Ascending aorta (tissue), 2 donors: ENCODE measurements around the gene GAP43. TPM values are rescaled to one million over a fixed set of nuclear protein-coding genes. Genes with fewer than 3 reads are reported as not detected.

Experiments
- DNase-seq, 2 donors: peaks; one replicate each; pipeline ENCODE4 v3.0.0-alpha.2; 2019; ENCODE audit warnings: low spot score in 2 of 2
- H3K27ac ChIP-seq, 2 donors: fragments of 200-600 bp; sonication (generic); one replicate each; pipeline ENCODE4 v1.5.1; 2016 to 2017; ENCODE audit warnings: mild to moderate bottlenecking in 1 of 2
- H3K27me3 ChIP-seq: fragments of 200-600 bp; sonication (generic); one replicate; pipeline ENCODE4 v1.5.1; 2017
- H3K36me3 ChIP-seq, 2 donors: fragments of 200-600 bp; sonication (generic); one replicate each; pipeline ENCODE4 v1.5.1; 2016
- H3K4me1 ChIP-seq, 2 donors: fragments of 200-600 bp; sonication (generic); one replicate each; pipeline ENCODE4 v1.5.1; 2016 to 2017; ENCODE audit warnings: mild to moderate bottlenecking in 1 of 2
- H3K4me3 ChIP-seq, 2 donors: fragments of 200-600 bp; sonication (generic); one replicate each; pipeline ENCODE4 v1.5.1; 2016 to 2017; ENCODE audit warnings: mild to moderate bottlenecking in 1 of 2
- H3K9me3 ChIP-seq, 2 donors: fragments of 200-600 bp; sonication (generic); one replicate each; pipeline ENCODE4 v1.5.1; 2016
- intact Hi-C: fragments of 100-400 bp; cut with DNase I; formaldehyde crosslinking; loops from one replicate; pipeline ENCODE4 v1.15.1; 2023
- total RNA-seq: library from RNA; depleted of rRNA; stranded (reverse); fragments of >200 nt; gene quantifications from one replicate; pipeline ENCODE4 v1.1.0, GENCODE V29; 2016
- TF ChIP-seq, protein P1 (sequence below), 3 experiments: fragments of 200-600 bp in 2 of 3; fragments of 450-650 bp in 1 of 3; sonication (generic) in 2 of 3; IDR thresholded peaks; one replicate each; pipeline ENCODE4 v1.5.1; 2016 to 2019; ENCODE audit warnings: antibody characterized with exemption in 3 of 3, mild to moderate bottlenecking in 1 of 3, moderate library complexity in 1 of 3

The GAP43 gene
- total RNA-seq, 1 donor from 2014 or later: 0.21 TPM

DNA sequence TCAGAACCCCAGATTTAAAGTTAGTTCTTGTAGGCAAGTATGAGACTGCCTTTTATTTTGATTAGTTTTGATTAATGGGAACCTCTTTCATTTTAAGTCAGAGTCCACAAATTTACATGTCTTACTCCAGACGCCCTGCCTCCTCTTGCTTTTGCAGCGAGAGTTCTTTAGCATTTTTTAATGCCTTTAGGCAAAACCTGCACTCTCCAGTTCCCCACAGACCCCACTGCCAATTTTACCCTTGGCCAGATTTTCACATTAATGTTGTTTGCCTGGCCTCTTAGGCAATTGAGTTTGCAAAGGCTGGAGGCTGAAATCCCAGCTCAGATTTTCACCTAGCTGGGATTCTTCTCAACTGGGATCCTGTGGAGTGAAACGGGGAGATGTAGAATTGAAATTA lies 85.8 kb downstream of the GAP43 start:
- H3K4me3 ChIP-seq: no peak overlapping the region
- no peaks in the 10 kb centered on the region for H3K4me1 ChIP-seq
- intact Hi-C loops: loop anchor here (5.0 to 10.0 kb wide), 2 partner anchors 52 to 1324 kb away; no protein-coding TSS in a partner anchor
- H3K9me3 ChIP-seq: no peaks in the 10 kb centered on the region
- H3K27me3 ChIP-seq: no peaks in the 10 kb centered on the region
- TF ChIP-seq, protein P1, sequence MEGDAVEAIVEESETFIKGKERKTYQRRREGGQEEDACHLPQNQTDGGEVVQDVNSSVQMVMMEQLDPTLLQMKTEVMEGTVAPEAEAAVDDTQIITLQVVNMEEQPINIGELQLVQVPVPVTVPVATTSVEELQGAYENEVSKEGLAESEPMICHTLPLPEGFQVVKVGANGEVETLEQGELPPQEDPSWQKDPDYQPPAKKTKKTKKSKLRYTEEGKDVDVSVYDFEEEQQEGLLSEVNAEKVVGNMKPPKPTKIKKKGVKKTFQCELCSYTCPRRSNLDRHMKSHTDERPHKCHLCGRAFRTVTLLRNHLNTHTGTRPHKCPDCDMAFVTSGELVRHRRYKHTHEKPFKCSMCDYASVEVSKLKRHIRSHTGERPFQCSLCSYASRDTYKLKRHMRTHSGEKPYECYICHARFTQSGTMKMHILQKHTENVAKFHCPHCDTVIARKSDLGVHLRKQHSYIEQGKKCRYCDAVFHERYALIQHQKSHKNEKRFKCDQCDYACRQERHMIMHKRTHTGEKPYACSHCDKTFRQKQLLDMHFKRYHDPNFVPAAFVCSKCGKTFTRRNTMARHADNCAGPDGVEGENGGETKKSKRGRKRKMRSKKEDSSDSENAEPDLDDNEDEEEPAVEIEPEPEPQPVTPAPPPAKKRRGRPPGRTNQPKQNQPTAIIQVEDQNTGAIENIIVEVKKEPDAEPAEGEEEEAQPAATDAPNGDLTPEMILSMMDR (IDR thresholded peaks at IDR 0.05): no peak
- DNase-seq: no peak
- no peak overlapping the region for H3K27ac ChIP-seq
- H3K36me3 ChIP-seq: no peaks in the 10 kb centered on the region

DNA sequence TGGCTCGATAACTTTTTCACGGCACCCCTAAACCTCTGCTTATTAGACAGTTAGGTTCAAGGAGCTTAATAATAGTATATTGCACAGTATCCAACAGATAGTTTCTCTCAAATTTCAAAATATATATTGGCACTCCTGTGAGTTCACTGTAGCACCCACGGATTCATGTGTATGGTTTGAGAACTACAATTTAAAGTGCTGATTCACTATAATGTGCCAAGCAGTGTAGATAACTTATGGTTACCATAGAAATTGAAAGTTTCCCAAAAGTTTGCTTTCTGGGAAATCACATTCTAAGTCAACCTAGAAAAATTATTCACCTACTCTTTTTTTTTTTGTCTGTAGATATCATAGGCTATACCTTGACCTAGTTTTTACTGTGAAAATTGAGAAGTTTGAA lies 86.6 kb downstream of the GAP43 start:
- intact Hi-C loops: loop anchor here (5.0 to 10.0 kb wide), 2 partner anchors 53 to 1325 kb away; no protein-coding TSS in a partner anchor
- H3K27ac ChIP-seq: no peak overlapping the region
- no peaks in the 10 kb centered on the region for H3K36me3 ChIP-seq
- TF ChIP-seq, protein P1 (IDR thresholded peaks at IDR 0.05): no peak
- H3K4me1 ChIP-seq: no peaks in the 10 kb centered on the region
- no peak for DNase-seq
- H3K4me3 ChIP-seq: no peak overlapping the region
- H3K27me3 ChIP-seq: no peaks in the 10 kb centered on the region
- no peaks in the 10 kb centered on the region for H3K9me3 ChIP-seq

DNA sequence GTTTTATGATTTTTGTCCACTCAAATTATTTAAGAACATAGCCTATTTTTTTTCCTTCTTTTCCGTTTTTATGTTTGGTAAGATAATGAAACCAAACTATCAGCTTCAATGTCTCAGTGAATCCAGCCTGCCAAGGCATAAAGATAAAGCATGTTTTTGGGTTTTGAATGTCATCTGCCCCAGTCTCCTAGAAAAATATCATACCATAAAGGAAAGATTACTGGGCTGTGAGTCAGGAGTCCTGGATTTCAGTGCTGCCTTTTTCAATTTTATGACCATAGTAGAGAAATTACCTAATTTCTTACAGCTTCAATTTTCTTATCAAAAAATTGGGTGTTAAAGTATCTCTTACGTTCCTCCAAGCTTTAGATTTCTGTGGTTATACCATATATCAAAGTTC lies 87.5 kb downstream of the GAP43 start:
- H3K9me3 ChIP-seq: no peaks in the 10 kb centered on the region
- no peak overlapping the region for H3K27ac ChIP-seq
- intact Hi-C loops: no loop called here
- TF ChIP-seq, protein P1 (IDR thresholded peaks at IDR 0.05): no peak
- peak overlapping the region in 1 of 2 donors; percentile 25 for H3K4me3 ChIP-seq
- H3K36me3 ChIP-seq: no peaks in the 10 kb centered on the region
- H3K4me1 ChIP-seq: no peaks in the 10 kb centered on the region
- no peaks in the 10 kb centered on the region for H3K27me3 ChIP-seq
- DNase-seq: no peak

DNA sequence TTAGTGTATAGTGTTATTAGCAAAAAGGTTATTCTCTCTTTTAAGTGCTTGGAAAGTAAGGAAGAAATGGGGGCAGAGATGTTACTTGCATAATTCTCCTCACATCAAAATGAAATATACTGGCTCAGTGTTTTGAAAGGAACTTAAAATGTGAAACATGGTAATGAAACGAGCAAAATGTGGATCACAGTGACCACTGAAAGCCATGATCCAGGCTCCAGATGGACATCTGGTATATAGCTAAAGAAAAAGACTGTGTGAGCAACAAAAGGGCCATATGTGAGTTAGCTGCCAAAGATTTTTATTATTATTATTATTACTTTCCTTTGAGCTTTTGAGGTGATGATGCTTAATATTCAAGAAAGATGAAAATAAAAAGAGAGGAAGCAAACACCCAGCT lies 89.6 kb downstream of the GAP43 start:
- intact Hi-C loops: no loop called here

DNA sequence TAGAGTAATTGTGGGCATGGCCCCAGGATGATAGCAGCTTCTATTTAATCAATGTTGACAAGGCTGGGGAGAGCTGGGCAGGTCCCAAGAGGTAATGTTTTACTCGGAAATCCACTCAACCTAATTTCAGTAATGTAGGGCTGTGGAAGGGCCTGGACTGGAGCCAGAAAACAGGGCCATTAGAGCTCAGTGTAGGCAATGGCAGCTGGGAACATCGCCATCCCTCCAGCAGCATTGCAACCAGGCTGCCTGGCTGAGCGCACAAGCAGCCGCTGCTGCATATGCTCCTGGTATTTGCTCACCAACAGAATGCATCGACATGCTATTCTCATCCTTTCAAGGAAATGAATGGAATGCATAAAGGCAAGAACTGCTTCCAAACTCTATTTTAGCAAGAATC lies 90.0 kb downstream of the GAP43 start:
- TF ChIP-seq, protein P1 (IDR thresholded peaks at IDR 0.05): no peak
- intact Hi-C loops: no loop called here
- H3K27ac ChIP-seq: no peak overlapping the region
- no peaks in the 10 kb centered on the region for H3K9me3 ChIP-seq
- no peaks in the 10 kb centered on the region for H3K36me3 ChIP-seq
- no peak for DNase-seq
- H3K27me3 ChIP-seq: no peaks in the 10 kb centered on the region
- H3K4me3 ChIP-seq: no peak overlapping the region
- H3K4me1 ChIP-seq: no peaks in the 10 kb centered on the region

More for the DNA sequence above, 89.6 kb downstream of the GAP43 start:
- no peaks in the 10 kb centered on the region for H3K36me3 ChIP-seq
- H3K27ac ChIP-seq: no peak overlapping the region
- no peaks in the 10 kb centered on the region for H3K4me1 ChIP-seq
- DNase-seq: no peak
- H3K9me3 ChIP-seq: no peaks in the 10 kb centered on the region
- no peak overlapping the region for H3K4me3 ChIP-seq
- H3K27me3 ChIP-seq: no peaks in the 10 kb centered on the region
- TF ChIP-seq, protein P1 (IDR thresholded peaks at IDR 0.05): no peak

DNA sequence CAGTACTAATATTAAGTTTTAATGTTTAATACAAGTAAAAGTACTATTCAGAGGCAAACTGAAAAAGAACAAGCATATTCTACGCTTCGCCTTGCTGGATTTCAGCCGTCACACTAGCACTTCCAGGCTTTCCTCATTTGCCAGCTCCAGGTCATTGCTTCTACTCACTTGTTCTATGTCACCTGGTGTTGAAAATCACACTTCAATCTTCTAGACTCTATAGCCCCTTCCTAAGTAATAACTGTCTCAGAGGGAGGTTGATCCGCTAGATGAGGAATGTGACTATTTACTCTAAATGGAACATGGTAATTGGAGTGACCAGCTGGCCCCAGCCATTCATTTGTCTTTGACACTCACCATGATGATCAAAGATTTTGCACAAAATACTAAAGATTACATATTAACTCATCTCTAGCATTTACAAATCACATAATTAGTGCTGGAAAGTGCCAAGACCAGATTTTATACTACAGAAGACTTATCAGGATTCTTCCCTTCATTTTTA lies 92.0 kb downstream of the GAP43 start:
- intact Hi-C loops: no loop called here
- Histone ChIP-seq H3K4me3 (no peak overlapping the region), H3K27ac (no peak overlapping the region), H3K27me3 (no peaks in the 10 kb centered on the region), H3K9me3 (no peaks in the 10 kb centered on the region), H3K4me1 (no peaks in the 10 kb centered on the region), H3K36me3 (no peaks in the 10 kb centered on the region)
- TF ChIP-seq, protein P1 (IDR thresholded peaks at IDR 0.05): no peak
- DNase-seq: no peak
